Measurements from ENCODE around the gene POPDC2. TPM values are rescaled to one million over a fixed set of nuclear protein-coding genes. Genes with fewer than 3 reads are reported as not detected.

POPDC2 gene
- total RNA-seq, 1 donor from 2014 or later, result 1.0 TPM

DNA sequence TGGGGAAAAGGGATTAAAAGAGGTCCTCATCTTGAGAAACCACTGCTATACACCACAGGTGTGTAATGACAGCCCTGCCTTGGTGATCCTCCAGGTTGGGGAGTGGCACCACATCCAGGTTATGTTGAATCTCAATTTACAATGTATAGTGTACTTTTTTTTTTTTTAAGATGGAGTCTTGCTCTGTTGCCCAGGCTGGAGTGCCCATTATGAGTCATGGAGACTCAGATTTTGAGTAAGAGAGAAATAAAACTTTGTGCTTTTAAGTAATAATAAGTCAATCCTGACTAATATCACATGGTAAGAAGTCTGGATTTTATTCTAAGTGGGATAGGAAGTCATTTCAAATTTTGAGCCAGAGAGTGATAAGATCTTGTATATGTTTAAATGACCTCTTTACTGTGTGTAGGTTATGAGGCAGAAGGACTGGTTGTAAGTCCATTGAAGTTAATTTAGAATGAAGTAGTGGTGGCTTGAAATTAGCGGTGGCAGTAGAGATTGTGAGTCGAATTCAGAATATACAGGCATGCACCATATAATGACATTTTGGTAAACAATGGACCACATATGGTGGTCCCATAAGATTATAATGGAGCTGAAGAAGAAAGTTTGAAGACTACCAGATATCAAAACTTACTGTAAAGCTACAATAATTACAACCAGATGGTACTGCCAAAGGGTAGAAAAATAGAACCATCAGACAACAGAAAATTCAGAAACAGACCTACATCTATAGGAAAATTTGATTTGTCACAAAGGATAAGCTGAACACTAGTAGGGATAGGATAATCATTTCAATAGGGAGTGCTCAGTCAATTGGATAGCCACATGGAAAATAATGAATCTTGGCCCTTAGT lies 20.7 kb downstream of the POPDC2 start:
- no peak for DNase-seq (ENCODE audit: low read depth)
- TF ChIP-seq, protein P1, sequence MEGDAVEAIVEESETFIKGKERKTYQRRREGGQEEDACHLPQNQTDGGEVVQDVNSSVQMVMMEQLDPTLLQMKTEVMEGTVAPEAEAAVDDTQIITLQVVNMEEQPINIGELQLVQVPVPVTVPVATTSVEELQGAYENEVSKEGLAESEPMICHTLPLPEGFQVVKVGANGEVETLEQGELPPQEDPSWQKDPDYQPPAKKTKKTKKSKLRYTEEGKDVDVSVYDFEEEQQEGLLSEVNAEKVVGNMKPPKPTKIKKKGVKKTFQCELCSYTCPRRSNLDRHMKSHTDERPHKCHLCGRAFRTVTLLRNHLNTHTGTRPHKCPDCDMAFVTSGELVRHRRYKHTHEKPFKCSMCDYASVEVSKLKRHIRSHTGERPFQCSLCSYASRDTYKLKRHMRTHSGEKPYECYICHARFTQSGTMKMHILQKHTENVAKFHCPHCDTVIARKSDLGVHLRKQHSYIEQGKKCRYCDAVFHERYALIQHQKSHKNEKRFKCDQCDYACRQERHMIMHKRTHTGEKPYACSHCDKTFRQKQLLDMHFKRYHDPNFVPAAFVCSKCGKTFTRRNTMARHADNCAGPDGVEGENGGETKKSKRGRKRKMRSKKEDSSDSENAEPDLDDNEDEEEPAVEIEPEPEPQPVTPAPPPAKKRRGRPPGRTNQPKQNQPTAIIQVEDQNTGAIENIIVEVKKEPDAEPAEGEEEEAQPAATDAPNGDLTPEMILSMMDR (IDR thresholded peaks at IDR 0.05; ENCODE audit: insufficient read depth, low read length, poor library complexity, severe bottlenecking), result no peak
- Histone ChIP-seq H3K36me3 (ENCODE audit: control insufficient read depth, insufficient read depth, low read length) (no peaks in the 10 kb centered on the region), H3K4me3 (ENCODE audit: low read depth, low read length) (no peak overlapping the region), H3K27me3 (ENCODE audit: control insufficient read depth, insufficient read depth, low read length) (no peaks in the 10 kb centered on the region)

DNA sequence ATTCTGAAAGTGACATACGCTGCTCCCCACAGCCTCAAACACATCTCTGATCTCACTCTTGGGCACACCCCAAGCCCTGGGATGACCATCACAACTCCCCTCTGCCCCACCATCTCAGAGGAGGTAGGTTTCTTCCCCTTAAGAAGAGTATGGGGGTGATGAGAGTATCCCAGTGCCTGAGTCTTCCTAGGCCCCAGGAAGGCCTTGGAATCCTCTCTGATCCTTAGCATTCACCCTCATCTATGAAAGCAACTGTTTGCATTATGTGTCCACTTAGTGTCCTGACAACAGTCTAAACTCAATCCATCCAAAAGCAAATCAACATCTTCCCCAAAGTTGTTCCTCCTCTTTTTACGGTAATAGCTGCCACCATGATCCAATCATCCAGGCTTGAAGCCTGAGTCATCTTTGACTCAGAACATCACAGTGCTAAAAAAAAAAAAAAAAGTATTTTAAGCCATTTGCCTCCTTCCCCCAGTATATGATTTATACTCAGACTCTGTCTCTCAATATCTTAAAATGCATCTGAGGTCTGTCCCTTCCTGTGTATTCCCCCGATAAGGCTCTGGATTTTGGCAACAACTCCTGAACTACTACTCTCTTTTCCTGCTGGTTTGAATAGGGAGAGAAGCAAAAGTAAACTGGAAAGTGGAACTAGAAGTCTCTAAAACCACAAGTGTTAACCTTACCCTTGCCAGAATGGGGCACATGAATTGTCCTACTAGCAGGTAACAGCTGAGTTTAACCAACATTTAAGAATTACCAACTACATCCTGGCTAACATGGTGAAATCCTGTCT lies 22.5 kb downstream of the POPDC2 start:
- DNase-seq (ENCODE audit: low read depth), result peak; percentile 74
- H3K4me3 ChIP-seq (ENCODE audit: low read depth, low read length), result no peak overlapping the region
- no peaks in the 10 kb centered on the region for H3K27me3 ChIP-seq (ENCODE audit: control insufficient read depth, insufficient read depth, low read length)
- TF ChIP-seq, protein P1 (IDR thresholded peaks at IDR 0.05; ENCODE audit: insufficient read depth, low read length, poor library complexity, severe bottlenecking), result no peak
- no peaks in the 10 kb centered on the region for H3K36me3 ChIP-seq (ENCODE audit: control insufficient read depth, insufficient read depth, low read length)

GRCh38 chr3:119636891-119637611 lies 23.3 kb downstream of the POPDC2 start:
- TF ChIP-seq, protein P1 (IDR thresholded peaks at IDR 0.05; ENCODE audit: insufficient read depth, low read length, poor library complexity, severe bottlenecking), result no peak
- Histone ChIP-seq H3K4me3 (ENCODE audit: low read depth, low read length) (no peak overlapping the region), H3K36me3 (ENCODE audit: control insufficient read depth, insufficient read depth, low read length) (no peaks in the 10 kb centered on the region), H3K27me3 (ENCODE audit: control insufficient read depth, insufficient read depth, low read length) (no peaks in the 10 kb centered on the region)
- DNase-seq (ENCODE audit: low read depth), result no peak

- TF ChIP-seq, protein P1 (IDR thresholded peaks at IDR 0.05; ENCODE audit: insufficient read depth, low read length, poor library complexity, severe bottlenecking), result no peak
- Histone ChIP-seq H3K36me3 (ENCODE audit: control insufficient read depth, insufficient read depth, low read length) (no peaks in the 10 kb centered on the region), H3K4me3 (ENCODE audit: low read depth, low read length) (no peak overlapping the region), H3K27me3 (ENCODE audit: control insufficient read depth, insufficient read depth, low read length) (no peaks in the 10 kb centered on the region)
- no peak for DNase-seq (ENCODE audit: low read depth)
Observed at GRCh38 chr3:119636249-119636648, 24.1 kb downstream of the POPDC2 start.

DNA sequence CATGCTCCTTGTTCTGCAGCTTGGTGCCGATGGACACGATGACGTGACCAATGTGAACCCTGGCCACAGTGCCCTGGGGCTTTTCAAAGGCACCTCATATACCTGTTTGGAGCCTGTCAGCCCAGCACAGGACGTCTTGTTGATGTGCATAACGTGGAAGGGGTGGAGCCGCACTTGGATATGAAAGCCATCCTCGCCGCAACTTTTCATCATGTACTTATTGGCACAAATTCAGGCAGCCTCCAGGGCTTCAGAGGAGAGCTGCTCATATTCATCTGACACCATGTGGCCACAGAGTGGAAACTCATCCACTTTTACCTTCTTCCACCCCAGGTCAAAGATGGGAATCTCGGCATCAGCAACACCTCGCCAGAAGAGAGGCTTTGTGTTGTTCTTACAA lies 24.7 kb downstream of the POPDC2 start:
- DNase-seq (ENCODE audit: low read depth), result no peak
- TF ChIP-seq, protein P1 (IDR thresholded peaks at IDR 0.05; ENCODE audit: insufficient read depth, low read length, poor library complexity, severe bottlenecking), result no peak
- Histone ChIP-seq H3K4me3 (ENCODE audit: low read depth, low read length) (no peak overlapping the region), H3K27me3 (ENCODE audit: control insufficient read depth, insufficient read depth, low read length) (no peaks in the 10 kb centered on the region), H3K36me3 (ENCODE audit: control insufficient read depth, insufficient read depth, low read length) (no peaks in the 10 kb centered on the region)

Measured in kidney epithelial cell (primary cell).